DMS153 treated with DMSO at 0.1 percent for 48 hours (cell line): ENCODE data around the gene FANK1.
"Not testable (repeated sequence)": the region's sequence is repeated elsewhere in the genome, so short reads cannot be mapped to it uniquely, and the experiment has no call there.

Experiments
- DNase-seq: peaks from one replicate; lab custom pipeline; 2025; ENCODE audit not compliant: unreplicated experiment; lab: John Stamatoyannopoulos, UW

The FANK1 gene

DNA sequence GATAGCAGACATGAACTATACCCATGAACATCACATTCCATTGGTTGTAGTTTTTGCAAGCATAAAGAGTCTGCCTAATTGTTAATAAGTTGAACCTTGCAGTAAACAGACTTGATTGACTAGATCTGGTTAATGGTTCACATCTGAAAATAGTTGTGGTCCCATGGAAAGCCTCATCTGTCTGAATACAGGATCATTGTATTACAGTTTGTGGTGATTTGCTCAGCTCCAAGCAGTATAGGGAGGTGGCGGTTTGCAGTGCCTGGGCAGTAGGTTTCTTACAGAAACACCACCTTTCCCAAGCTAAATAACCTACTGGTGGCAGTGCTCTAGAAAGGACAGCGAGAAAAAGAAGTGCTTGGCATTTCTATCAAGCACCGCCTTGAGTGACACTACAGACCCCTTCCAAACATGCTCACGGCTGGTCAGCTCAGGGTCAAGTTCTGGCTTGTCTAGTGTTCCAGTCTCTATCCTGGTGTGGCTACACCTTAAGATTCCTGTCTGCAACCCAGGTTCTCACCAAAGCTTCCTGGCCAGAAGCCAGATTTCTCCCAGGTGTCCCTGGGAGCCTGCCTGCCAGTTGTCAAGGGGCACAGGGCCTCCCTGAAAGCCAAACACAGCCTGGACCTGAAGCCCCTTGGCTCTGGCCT, 119.9 kb downstream of the FANK1 start:
- DNase-seq, result no peak

- no peak for DNase-seq
Measured at GRCh38 chr10:126016882-126017281, 120.5 kb downstream of the FANK1 start.

GRCh38 chr10:126017961-126018560, 121.7 kb downstream of the FANK1 start:
- DNase-seq, result no peak

DNA sequence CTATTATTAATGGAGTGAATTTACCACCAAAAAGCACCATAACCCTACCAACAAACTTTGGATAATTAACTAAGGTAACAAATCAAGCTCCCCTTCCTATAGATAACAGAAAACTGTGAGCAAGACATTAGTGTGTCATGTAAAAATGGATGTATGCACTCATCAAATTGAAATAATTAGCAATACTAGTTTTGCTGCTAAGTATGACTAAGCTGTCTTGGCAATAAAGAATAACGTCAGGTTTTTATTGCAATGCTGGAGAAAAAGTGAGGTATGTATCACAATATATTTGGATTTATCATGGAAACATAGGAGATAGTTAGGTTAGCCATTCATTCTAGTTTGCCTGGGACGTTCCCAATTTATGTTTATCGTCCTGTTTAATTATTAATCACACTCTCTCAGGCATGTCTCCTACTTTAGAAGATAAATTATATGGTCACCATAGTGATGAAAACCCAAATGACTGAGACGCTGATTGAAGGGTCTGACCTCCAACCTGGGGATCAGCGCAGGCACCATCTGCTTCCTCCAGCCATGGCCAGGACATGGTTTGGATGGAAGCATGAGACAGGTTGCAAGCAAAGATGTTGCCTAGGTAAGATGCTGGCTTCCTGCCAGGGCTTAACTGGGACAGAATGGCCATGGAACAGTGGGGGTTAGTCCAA, 125.6 kb downstream of the FANK1 start:
- DNase-seq, result no peak

- no peak for DNase-seq
Measured at GRCh38 chr10:126022841-126023240, 126.5 kb downstream of the FANK1 start.

DNA sequence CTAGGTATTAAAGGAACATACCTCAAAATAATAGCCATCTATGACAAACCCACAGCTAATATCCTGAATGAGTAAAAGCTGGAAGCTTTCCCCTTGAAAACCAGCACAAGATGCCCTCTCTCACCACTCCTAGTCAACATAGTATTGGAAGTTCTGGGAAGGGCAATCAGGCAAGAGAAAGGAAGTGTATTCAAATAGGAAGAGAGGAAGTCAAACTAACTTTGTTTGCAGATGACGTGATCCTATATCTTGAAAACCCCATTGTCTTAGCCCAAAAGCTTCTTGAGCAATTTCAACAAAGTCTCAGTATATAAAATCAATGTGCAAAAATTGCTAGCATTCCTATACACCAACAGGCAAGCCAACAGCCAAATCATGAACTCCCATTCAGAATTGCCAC, 131.3 kb downstream of the FANK1 start:
- DNase-seq, result no peak

GRCh38 chr10:126029999-126030398, 133.6 kb downstream of the FANK1 start:
- DNase-seq, result no peak

GRCh38 chr10:126034586-126034985, 138.2 kb downstream of the FANK1 start:
- no peak for DNase-seq

DNA sequence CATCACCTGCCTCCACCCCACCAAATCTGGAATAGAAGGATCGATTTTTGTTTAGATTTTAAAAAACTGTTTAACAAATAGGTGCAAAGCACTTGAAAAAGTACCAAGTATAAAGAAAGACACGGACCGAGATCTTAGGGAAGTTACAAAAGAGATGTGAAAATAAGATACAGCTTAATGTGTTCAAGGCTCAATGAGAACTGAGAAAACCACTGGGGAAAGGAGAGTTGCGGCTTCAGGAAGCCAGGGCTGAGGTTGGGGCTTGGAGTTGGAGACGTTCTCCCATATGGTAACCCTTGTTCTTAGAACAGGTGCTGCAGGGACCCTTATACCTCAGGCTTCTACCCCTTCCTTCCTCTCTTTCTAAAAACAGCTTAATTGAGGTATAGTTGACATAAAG, 140.2 kb downstream of the FANK1 start:
- DNase-seq, result no peak

- DNase-seq, result no peak
Measured at GRCh38 chr10:126037946-126038345, 141.6 kb downstream of the FANK1 start.

- DNase-seq, result no peak
Measured at GRCh38 chr10:126041117-126041516, 144.8 kb downstream of the FANK1 start.

GRCh38 chr10:126041804-126042231, 145.5 kb downstream of the FANK1 start:
- DNase-seq, result peak; percentile 32

- no peak for DNase-seq
Measured at GRCh38 chr10:126042354-126042753, 146.0 kb downstream of the FANK1 start.

- DNase-seq, result no peak
Measured at GRCh38 chr10:126042906-126043305, 146.5 kb downstream of the FANK1 start.

DNA sequence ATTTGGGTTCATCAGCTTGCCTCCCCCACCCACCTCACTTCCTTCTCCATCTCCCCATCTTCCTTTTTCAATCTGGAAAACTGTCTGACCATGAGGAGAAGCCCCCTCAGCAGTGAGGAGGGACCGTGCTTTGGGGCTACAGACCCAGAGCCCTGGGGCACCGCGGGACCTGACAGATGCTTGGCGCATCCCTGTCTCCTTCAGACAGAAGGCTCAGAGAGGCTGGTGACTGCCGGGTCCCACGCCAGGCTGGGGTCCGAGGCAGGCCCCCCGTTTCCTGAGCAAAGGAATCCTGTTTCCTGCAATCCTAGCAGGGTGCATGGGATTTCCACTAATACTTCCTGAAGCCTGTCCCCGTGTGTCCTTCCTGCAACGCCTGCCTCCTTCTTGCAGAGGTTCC, 147.0 kb downstream of the FANK1 start:
- no peak for DNase-seq

DNA sequence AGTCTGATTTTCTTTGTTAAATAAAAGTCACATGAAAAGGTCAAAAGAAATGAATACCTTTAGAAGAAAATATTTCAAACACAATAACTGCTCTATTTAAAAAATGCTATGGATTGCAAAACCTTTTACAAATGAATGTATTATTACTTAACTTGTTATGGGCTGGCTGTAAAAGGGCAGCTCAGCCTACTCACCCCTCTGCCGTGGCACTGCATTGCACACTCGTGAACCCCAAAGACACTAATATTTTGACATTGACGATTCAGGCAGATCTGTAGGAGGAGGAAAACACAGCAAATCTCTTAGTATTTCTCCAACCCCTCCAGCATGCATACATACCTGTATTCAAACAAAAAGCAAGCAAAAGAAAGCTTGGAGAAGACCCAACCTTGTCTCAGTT, 149.5 kb downstream of the FANK1 start:
- DNase-seq, result no peak

GRCh38 chr10:126046831-126047230, 150.5 kb downstream of the FANK1 start:
- DNase-seq, result no peak

- not testable (repeated sequence) for DNase-seq
Measured at GRCh38 chr10:126047749-126048148, 151.4 kb downstream of the FANK1 start.

- DNase-seq, result no peak
Measured at GRCh38 chr10:126049759-126050700, 153.7 kb downstream of the FANK1 start.

- DNase-seq, result no peak
Measured at GRCh38 chr10:126052171-126052570, 155.8 kb downstream of the FANK1 start.

DNA sequence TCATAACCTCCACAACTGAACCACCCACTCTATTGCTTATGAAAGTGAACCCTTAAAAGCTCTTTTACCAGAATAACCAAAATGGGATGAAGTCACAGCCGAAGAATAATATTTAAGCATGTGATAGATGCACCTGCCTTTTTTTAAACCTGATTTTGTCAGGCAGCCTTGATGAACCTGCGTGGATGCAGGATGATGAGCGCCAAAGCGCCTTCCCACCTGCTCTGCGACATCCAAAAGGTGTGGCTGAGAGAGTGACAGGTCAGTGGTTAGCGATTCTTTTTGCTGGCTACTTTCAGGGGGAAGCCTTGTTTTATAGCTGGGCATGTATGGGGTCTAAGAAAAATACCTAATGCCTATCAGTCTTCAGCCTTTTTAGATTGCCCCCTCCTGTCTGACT, 157.8 kb downstream of the FANK1 start:
- no peak for DNase-seq
